Measurements from ENCODE around the gene PHAF1. TPM values are rescaled to one million over a fixed set of nuclear protein-coding genes. Genes with fewer than 3 reads are reported as not detected.

Gene PHAF1
- total RNA-seq, 1 donor from 2014 or later: 18.7 TPM

DNA sequence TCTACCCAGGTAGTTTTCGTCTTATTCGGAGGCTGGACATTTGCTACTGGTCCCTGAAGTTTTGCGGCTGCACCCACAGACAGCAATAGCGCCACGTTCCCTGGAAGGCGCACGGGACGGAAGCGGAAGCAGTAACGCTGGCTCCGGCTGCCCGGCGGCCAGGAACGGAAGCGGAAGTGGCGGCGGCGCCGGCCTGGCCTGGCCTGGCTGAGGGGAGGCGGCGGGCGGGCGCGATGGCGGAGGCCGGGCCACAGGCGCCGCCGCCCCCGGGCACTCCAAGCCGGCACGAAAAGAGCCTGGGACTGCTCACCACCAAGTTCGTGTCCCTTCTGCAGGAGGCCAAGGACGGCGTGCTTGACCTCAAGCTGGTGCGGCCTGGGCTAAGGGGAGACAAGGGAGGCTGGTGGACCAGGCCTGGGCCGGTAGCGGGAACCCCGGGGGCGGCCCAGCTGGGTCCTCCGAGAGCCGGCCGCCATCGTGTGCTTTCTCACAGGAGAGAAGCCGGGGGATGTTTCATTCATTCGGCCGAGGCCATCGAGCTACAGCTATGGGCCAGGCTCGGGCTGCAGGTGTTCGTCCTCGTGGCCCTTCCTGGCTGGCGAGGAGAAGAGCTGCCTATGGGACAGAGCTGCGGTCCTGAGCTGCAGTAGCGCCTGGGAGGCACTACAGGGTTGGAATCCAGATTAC is 82.4 kb downstream of the PHAF1 start, which contains the start of gene E2F4:
E2F4 (plus strand) TSS at position 161 of the 687 bp plus-strand sequence; CDS start at position 234, 73 bp downstream.
- intact Hi-C loops (cut with micrococcal nuclease): loop anchor here (1.0 to 2.0 kb wide), 2 partner anchors 35 to 52 kb away; partner anchors contain the start of gene TMEM208

- intact Hi-C loops (cut with micrococcal nuclease): loop anchor here (1.0 to 2.0 kb wide), 2 partner anchors 34 to 51 kb away; partner anchors contain the start of gene TMEM208
These were observed 83.1 kb downstream of the PHAF1 start for GRCh38 chr16:67192781-67193361.

DNA sequence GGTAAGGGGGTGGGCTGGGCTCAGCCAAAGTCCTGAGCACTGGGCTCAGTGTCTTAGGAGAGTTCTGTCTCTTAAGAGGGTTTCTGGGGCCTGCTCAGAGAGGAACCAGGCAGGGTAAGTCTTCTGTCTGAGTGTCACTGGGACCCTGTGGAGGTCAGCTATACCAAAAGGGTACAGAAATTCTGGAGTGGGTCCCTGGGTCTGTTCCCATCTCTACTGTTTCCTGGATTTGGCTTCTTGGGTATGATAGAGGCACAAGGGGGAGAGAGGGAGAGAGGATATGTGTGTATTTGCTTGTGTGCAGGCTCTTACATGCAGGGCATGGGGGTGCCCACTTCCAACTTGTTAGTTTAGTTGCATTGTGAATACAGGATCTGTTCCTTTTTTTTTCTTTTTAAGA is 83.8 kb downstream of the PHAF1 start:
- intact Hi-C loops (cut with micrococcal nuclease): loop anchor here (2.0 kb wide), 1 partner anchor 33 kb away; the partner anchor contains the start of gene TMEM208

DNA sequence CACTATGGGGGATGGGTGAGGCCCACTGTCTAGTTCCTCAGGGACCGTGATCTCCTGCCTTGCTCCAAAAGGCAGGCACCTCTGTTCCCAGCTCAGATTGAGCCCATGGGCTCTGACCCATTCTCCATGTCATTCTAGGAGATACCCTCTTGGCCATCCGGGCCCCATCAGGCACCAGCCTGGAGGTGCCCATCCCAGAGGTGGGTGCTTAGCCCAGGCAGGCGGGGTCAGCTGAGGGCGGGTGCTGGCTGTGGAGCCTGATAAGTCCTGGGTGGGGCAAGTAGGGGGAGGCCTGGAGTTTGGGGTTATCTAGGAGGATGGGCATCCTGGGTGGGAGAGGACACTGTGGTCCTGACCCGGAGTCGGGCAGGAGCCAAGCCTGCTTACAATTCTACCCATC is 84.5 kb downstream of the PHAF1 start:
- intact Hi-C loops (cut with micrococcal nuclease): no loop called here

GRCh38 chr16:67195676-67196075 is 85.9 kb downstream of the PHAF1 start:
- intact Hi-C loops (cut with micrococcal nuclease): no loop called here

DNA sequence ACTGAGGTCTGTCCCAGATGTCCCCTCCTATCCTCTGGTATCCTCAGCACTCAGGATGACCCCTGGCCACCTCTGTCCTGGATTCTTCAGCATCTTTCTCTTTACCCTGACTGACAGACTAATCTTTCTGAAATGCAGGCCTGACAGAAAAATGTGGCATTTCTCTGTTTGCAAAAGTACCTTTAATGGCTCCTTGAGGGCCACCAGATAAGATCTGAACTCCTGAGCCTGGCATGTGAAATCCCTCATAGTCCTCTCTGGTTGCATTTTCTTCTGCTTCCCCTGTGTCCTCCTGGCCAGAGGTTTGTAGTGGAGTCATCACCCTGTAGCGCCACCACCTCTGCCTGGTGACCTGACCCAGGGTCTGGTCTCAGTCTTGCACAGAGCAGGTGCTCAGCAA is 87.1 kb downstream of the PHAF1 start:
- intact Hi-C loops (cut with micrococcal nuclease): no loop called here

GRCh38 chr16:67197704-67198103 is 88.0 kb downstream of the PHAF1 start:
- intact Hi-C loops (cut with micrococcal nuclease): no loop called here

Other genes with a start within 250 kb of the PHAF1 start
- 20.1 and 25.0 TPM in 2 replicates for gene PDP2, start 229.4 kb upstream of the PHAF1 start, total RNA-seq
- not detected in 2 replicates for gene CDH16, start 191.1 kb upstream of the PHAF1 start, total RNA-seq
- gene RRAD, start 184.4 kb upstream of the PHAF1 start, total RNA-seq: 0.66 and 1.2 TPM in 2 replicates
- gene CIAO2B, start 175.5 kb upstream of the PHAF1 start, total RNA-seq: 110 and 113 TPM in 2 replicates
- gene CES2, start 174.4 kb upstream of the PHAF1 start, total RNA-seq: 35.6 and 38.3 TPM in 2 replicates
- 7.9 and 10.9 TPM in 2 replicates for gene CES3, start 148.7 kb upstream of the PHAF1 start, total RNA-seq
- 39.6 and 42.2 TPM in 2 replicates for gene CES4A, start 121.4 kb upstream of the PHAF1 start, total RNA-seq
- gene CBFB, start 80.8 kb upstream of the PHAF1 start, total RNA-seq: 235 and 240 TPM in 2 replicates
- 8.1 and 8.3 TPM in 2 replicates for gene B3GNT9, start 41.1 kb downstream of the PHAF1 start, total RNA-seq
- gene TRADD, start 50.0 kb downstream of the PHAF1 start, total RNA-seq: 48.6 and 52.9 TPM in 2 replicates
- 32.7 and 34.4 TPM in 2 replicates for gene FBXL8, start 50.0 kb downstream of the PHAF1 start, total RNA-seq
- gene HSF4, start 54.8 kb downstream of the PHAF1 start, total RNA-seq: 39.3 and 43.9 TPM in 2 replicates
- 19.4 and 20.2 TPM in 2 replicates for gene NOL3, start 60.6 kb downstream of the PHAF1 start, total RNA-seq
- gene MATCAP1, start 74.0 kb downstream of the PHAF1 start, total RNA-seq: 50.4 and 57.4 TPM in 2 replicates
- gene EXOC3L1, start 80.2 kb downstream of the PHAF1 start, total RNA-seq: 0.09 TPM in 1 of 2 replicates, not detected in the other
- gene E2F4, start 82.2 kb downstream of the PHAF1 start, total RNA-seq: 132 and 133 TPM in 2 replicates
- gene ELMO3, start 89.2 kb downstream of the PHAF1 start, total RNA-seq: 7.4 and 8.2 TPM in 2 replicates
- gene TMEM208, start 117.2 kb downstream of the PHAF1 start, total RNA-seq: 46.2 and 51.2 TPM in 2 replicates
- 60.3 and 64.6 TPM in 2 replicates for gene FHOD1, start 137.5 kb downstream of the PHAF1 start, total RNA-seq
- 2.9 and 3.3 TPM in 2 replicates for gene SLC9A5, start 139.0 kb downstream of the PHAF1 start, total RNA-seq
- gene PLEKHG4, start 169.6 kb downstream of the PHAF1 start, total RNA-seq: 19.5 and 21.3 TPM in 2 replicates
- gene KCTD19, start 216.8 kb downstream of the PHAF1 start, total RNA-seq: 0.02 TPM in 1 of 2 replicates, not detected in the other
- not detected in 2 replicates for gene LRRC36, start 216.9 kb downstream of the PHAF1 start, total RNA-seq

Data from T-helper 2 cell treated with Interferon-gamma antibody and Interleukin-4, amounts not matched to agents 100 ng/mL and 5 ng/mL, for 36 hours (primary cell).